Hindlimb muscle (tissue), 1 donor: ENCODE results near the gene TRIM66. TPM values are rescaled to one million over a fixed set of nuclear protein-coding genes. Genes with fewer than 3 reads are reported as not detected.

Experiments
- DNase-seq: peaks from one replicate; pipeline ENCODE4 v3.0.0-alpha.2; 2013
- polyA plus RNA-seq: library from polyadenylated mRNA; unstranded; fragments of 120-200 nt; gene quantifications from one replicate; pipeline ENCODE4 v1.2.1, GENCODE V29; 2013; ENCODE audit not compliant: insufficient read length

The TRIM66 gene
- polyA plus RNA-seq, 1 donor, result 5.7 TPM

DNA sequence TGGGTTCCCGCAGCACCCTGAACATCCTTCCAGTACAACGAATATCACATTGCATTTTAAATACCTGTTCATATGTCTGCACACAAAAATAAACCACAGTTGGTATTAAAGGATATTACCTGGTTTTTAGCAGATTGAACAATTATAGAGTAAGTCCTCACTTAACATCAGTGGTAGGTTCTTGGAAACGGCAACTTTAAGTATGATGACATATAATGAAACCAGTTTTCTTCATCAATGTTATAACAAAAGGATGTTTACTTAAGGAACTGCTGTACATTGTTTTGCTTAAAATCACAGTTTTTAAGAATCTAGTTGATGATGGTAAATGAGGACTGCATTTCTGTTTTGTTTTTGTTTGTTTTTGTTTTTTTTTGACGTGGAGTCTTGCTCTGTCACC, 28.0 kb downstream of the TRIM66 start:
- no peak for DNase-seq

- no peak for DNase-seq
Observed at GRCh38 chr11:8652140-8652539, 30.3 kb downstream of the TRIM66 start.

DNA sequence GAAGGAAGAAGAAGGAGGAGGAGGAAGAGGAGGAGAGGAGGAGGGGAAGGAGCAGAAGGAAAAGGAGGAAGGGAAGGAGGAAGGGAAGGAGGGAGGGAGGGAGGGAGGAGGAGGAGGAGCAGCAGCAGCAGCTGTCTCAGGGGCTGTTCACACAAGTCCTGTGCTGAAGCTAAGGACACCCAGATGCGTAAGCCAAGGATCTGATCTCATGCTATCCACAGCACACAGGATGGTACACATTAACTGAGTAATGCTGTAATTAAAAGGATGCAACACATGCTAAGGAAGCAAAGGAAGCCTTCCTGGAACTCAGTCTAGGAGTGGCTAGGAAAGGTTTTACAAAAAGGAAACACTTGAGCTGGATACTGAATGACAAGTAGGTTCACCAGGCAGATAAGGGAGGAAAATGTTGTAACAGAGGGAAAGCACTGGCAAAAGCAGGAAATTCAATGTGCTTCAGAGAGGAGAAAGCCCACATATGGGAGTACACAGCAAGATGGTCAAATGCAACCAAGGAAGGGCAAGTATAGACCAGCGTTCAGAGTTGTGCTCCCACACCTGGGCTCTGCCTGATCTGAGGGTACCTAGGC, 32.0 kb downstream of the TRIM66 start:
- DNase-seq, result no peak

DNA sequence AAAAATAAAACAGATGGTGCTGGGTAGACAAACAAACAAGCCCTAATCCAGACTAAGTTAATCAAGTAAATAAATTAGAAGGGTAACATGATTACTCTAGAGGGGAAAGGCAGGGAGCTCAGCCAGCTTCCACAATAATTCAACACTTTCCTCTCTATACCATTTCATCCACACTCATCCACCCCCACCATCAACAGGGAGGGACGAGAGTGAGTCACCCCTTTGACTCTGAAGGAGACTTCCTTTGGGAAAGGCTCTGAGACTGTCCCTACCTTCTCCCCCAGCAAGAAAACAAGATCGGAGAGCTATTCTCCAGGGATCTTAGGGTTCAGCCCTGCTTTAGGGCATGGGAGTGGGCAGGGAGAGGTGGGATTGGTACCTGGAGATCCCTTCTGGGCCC, 33.1 kb downstream of the TRIM66 start:
- DNase-seq, result no peak

GRCh38 chr11:8646873-8647272, 35.6 kb downstream of the TRIM66 start:
- DNase-seq, result no peak

GRCh38 chr11:8642196-8642841, 40.1 kb downstream of the TRIM66 start:
- DNase-seq, result no peak

GRCh38 chr11:8641332-8641731, 41.1 kb downstream of the TRIM66 start:
- DNase-seq, result no peak

GRCh38 chr11:8640267-8640906, 42.1 kb downstream of the TRIM66 start:
- DNase-seq, result no peak

GRCh38 chr11:8639655-8640054, 42.8 kb downstream of the TRIM66 start:
- no peak for DNase-seq

DNA sequence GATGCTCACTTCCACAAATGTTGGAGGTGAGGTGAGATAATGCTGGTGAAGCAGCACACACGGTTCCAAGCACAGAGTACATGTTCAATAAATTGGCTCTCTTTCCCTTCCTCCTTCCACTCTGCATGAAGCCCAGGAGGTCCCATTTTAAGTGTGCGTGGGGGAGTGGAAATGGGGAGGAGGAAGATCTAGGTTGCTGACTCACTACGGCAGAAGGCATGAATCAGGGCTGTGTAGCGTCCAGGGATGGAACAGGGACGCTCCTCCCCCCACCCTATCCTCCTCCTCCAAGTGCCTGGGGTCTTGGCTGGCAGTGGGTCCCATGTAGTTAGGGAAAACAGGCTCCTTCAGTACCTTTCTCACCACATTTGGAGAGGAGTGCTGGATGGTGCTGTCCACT, 44.2 kb downstream of the TRIM66 start:
- DNase-seq, result no peak

DNA sequence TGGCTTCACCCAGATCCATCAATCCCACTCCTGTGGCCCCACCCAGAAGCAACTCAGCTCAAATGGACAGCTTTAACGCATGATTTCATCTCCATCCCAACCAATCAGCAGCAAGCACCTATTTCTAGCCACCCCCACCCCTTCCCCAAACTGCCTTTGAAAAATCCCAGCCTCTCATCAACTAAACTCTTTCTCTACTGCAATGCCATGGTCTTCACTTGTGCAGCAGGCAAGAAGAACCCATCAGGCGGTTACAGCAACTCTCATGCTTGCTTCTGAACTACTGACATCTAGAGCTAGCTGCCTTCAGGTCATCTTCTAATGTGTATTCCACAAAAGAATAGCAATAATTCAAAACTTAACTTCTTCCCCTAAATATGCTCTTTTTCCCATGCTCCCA, 46.3 kb downstream of the TRIM66 start:
- DNase-seq, result no peak

- DNase-seq, result no peak
Observed at GRCh38 chr11:8634498-8634897, 48.0 kb downstream of the TRIM66 start.

DNA sequence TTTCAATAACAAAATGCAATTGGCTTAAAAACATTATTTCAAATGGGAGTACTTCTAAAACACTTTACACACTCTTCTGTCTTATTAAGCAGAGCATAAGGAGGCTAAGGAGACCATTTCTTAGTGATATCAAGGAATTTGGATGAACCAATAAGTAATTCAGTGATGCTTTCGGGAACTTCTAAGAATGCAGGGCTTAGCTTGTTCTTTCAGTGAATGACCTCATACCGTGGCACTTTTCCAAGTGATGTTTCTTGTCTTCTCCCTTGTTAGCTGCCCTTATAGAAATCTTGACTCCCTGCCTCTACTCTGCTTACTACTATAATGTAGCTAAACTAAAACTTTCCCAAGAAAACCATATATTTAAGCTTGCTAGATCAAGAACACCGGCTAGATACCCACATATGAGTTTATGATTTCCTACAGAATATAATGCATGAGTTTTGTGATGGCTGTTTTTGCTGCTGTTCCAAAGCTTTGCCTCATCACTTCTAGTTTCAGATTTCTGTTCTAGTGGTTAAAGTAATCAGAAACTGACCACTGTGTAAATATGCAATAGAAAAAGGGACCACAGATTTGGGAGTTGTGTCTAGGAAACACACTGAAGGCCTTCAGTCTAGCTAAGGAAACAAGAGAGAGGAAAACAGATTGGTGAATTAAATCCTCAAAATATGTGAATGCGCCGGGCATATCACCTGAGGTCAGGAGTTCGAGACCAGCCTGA, 50.9 kb downstream of the TRIM66 start:
- DNase-seq, result peak; percentile 56

DNA sequence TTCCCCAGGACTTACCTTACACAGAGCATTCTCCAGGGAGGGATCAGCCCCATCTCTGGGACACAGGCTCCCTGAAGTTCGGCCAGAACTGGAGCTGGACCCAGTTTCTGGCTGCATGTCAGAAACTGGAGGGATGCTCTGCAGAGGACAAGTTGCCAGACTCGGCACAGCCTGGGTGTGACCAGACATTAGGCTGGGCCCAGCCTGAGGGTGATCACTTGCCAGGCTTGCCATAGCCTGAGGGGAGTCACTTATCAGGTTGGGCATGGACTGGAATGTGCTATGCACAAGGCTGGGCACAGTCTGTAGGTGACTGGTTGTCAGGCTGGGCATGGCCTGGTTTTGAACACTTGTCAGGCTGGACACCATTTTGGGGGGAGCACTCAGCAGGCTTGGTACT, 57.8 kb downstream of the TRIM66 start:
- DNase-seq, result no peak

DNA sequence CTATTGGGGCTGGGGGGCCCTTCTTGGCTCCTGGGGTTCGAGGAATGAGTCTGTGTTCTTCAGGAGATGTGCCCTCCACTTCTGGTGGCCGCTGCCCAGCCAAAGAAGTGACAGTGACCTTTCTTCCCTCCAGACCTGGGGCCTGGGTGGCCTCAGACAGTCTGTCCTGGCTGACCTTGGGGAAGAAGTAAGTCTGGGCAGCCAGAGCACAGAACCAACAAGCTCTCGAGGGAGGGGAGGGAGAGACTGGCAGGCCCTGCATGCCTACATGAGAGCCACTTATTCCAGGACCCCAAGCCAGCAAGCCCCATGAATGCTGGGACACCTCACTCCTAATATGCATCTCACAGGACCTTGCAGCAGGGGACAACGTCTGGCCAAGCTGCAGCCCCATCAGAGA, 61.3 kb downstream of the TRIM66 start:
- no peak for DNase-seq

GRCh38 chr11:8617063-8617462, 65.4 kb downstream of the TRIM66 start:
- no peak for DNase-seq

DNA sequence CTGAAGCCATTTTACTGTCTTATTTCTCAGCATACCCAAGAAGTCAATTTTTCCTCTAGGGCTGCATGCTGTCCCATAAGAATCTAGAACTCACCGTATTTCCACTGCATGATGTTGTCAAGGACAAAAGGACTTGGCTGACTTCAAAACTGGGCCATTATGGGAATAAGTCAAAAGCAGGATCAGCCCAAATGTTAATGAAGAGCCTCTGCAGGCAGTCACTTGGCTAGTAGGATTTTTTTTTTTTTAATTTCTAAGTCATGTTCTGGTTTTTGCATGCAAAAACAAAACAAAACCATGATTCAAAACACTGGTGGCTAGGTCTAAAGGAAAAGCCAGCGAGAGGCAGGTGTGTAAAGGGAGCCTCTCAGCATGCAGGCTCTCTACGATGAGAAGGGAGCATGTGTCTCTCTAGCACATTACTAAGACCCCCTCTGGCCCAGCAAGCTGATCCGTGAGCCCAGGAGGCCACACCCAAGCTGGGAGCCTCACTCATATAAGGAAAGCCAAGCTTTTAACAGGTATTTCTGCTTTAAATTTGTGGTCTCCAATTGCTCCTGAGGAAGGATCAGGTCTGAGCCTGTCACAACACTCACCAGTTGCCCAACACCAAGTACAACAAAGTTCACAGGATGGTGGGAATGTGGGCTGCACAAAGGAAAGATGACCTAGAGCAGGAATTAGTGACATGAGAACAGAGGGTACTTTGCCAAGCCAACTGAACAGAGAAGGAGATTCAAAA, 67.0 kb downstream of the TRIM66 start:
- DNase-seq, result no peak

GRCh38 chr11:8614497-8614896, 68.0 kb downstream of the TRIM66 start:
- DNase-seq, result no peak

- no peak for DNase-seq
Observed at GRCh38 chr11:8613036-8613435, 69.4 kb downstream of the TRIM66 start.

DNA sequence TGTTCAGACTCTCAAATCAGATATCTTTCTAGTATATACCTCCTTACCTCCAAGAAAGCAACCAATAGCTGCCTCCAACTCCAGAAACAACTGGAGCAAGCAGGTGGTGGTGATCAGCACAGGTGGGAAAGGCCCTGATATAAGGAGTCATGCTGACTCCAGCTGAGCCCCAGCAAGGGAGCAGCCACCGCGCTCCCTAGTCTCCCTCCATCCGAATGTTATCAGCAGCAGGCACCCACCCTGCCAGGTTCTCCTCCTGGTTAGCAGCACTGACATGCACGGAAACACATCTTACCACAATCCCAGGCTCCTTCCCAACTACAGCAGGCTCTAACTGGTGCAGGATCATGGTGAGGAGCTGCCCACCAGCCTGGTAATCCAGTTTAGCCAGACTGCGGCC, 69.9 kb downstream of the TRIM66 start:
- DNase-seq, result no peak

- no peak for DNase-seq
Observed at GRCh38 chr11:8610532-8611116, 71.8 kb downstream of the TRIM66 start.

DNA sequence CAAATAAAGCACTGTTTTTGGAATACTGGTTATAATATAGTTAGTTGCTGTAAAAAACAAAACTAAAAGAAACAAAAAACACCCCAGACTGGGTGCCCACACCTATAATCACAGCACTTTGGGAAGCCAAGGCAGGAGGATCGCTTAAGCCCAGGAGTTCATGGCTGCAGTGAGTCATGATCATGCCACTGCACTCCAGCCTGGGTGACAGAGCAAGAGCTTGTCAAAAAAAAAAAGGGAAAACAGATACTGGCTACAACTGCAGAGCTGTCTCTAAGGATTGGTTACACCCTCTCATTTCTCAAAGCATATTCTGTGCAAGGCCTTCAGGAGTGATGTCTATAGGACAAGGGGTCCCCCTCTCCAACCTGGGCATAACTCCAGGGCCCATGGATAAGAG, 73.8 kb downstream of the TRIM66 start:
- no peak for DNase-seq
